ENCODE results near the gene OSCP1.

- TF ChIP-seq FOS (IDR thresholded peaks at IDR 0.05; ENCODE audit: borderline replicate concordance, insufficient read depth, low read length) (no peak), CTCF (IDR thresholded peaks at IDR 0.05; ENCODE audit: extremely low read depth in 1 of 2, insufficient read depth in 1 of 2, low read depth in 1 of 2, low read length in 2 of 2) (no peak), GATA2 (IDR thresholded peaks at IDR 0.05; ENCODE audit: insufficient read depth, insufficient read length, low read depth, low read length) (no peak), POLR2A (IDR thresholded peaks at IDR 0.05; ENCODE audit: low read depth, low read length) (peak; percentile 91), EZH2 (IDR thresholded peaks at IDR 0.05; ENCODE audit: borderline replicate concordance, low read depth, low read length, severe bottlenecking) (no peak)
Observed at GRCh38 chr1:36397378-36398230, 52.6 kb downstream of the OSCP1 start, which contains the start of gene LSM10.

All from endothelial cell of umbilical vein (primary cell).